Naive thymus-derived CD8-positive, alpha-beta T cell (primary cell): ENCODE data around the gene HSF5. TPM values are rescaled to one million over a fixed set of nuclear protein-coding genes. Genes with fewer than 3 reads are reported as not detected.
A peak's percentile ranks its signal among the peaks of the same experiment; 100 is the strongest.

Experiments
- ATAC-seq, 2 donors: fragments of 150-1000 bp; cut with Tn5 transposase in 1 of 2; sonication (Bioruptor Pico), chemical (Tn5 transposase) in 1 of 2; 1 replicate in 1 of 2; 2 replicates in 1 of 2; pipeline ENCODE4 v1.10.0; 2021; ENCODE audit warnings: mild to moderate bottlenecking in 2 of 2, moderate library complexity in 2 of 2
- POLR2A ChIA-PET: fragments of 350-600 bp; sonication (Branson Sonifier 250); formaldehyde crosslinking; loops from one replicate; lab custom pipeline; 2021; ENCODE audit warnings: antibody characterized with exemption; lab: Charles Lee
- DNase-seq, 10 donors: peaks; one replicate each; pipeline versions ENCODE4 v3.0.0 to v3.0.0-alpha.2; 2020 to 2022
- H3K27ac Mint-ChIP-seq, 10 donors: one replicate each; pipeline ENCODE4 v1.8.0; 2020 to 2022; ENCODE audit warnings: mild to moderate bottlenecking in 10 of 10, mixed read lengths in 10 of 10, moderate library complexity in 4 of 10, inconsistent platforms in 1 of 10
- H3K27me3 Mint-ChIP-seq, 5 donors: one replicate each; pipeline ENCODE4 v1.8.0; 2021 to 2022; ENCODE audit warnings: mixed read lengths in 5 of 5
- H3K36me3 Mint-ChIP-seq, 3 donors: one replicate each; pipeline ENCODE4 v1.8.0; 2020 to 2022; ENCODE audit warnings: mixed read lengths in 3 of 3, mild to moderate bottlenecking in 2 of 3, inconsistent platforms in 1 of 3
- H3K4me1 Mint-ChIP-seq, 4 donors: one replicate each; pipeline ENCODE4 v1.8.0; 2021 to 2022; ENCODE audit warnings: mixed read lengths in 4 of 4
- H3K4me3 Mint-ChIP-seq, 10 donors: one replicate each; pipeline ENCODE4 v1.8.0; 2020 to 2022; ENCODE audit warnings: mild to moderate bottlenecking in 10 of 10, mixed read lengths in 10 of 10, moderate library complexity in 6 of 10, inconsistent platforms in 1 of 10
- H3K9me3 Mint-ChIP-seq, 9 donors: one replicate each; pipeline ENCODE4 v1.8.0; 2020 to 2022; ENCODE audit warnings: mixed read lengths in 9 of 9, mild to moderate bottlenecking in 3 of 9, inconsistent platforms in 1 of 9, moderate library complexity in 1 of 9
- polyA plus RNA-seq, 3 donors: library from polyadenylated mRNA; unstranded; fragments of 300-500 nt; fragmentation: Illumina TruSeq; gene quantifications; one replicate each; pipeline ENCODE4 v1.2.3, GENCODE V29; 2021
- total RNA-seq, 8 experiments: library from RNA in 2 of 8; stranded (reverse) in 2 of 8; gene quantifications; one replicate each; pipeline ENCODE4 v1.2.3 and lab custom pipeline; 2021 to 2026

The HSF5 gene
- total and polyA plus RNA-seq, 5 experiments from 2014 or later: 0.14 to 3.0 (median 1.8) TPM

DNA sequence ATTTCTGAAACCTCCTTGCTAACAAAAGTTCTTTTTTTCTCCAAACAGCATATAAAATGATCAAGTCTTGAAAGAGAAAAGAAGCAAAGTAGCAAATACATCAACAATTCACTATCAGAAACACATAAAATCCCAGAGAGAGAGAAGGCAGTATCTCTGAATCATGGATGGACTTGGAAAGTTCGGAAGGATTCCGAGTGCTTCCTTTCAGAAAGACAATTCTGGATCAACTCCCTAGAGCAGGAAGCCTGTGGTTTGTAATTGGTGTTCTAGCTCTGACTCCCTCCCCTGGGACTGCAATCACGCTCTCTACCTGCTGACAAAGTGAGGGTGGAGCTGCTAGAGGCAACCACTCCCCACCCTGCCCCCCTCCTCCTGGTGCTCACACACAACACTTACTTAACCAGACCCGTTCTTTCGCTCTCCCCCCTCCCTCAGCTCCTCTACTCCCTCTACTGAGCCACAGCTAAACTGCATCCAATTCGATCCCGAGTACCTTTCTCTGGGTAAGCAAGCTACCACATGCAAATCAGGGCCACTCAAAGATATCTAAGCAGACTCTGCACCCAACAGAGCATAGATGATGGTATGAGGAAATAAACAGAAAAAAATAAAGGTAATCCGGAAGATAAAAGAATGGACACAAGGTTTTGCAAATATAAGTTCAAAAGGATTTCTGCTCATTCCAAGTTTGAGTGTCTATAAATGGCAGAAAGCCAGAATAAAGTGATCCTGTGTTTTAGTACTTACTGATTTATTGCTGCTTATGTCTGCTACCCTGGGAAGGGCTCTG, 70.7 kb downstream of the HSF5 start, which contains the start of gene RNF43:
TSS of gene RNF43 (minus strand) at position 235 of the 793 bp plus-strand sequence. CDS start 1,957 bp downstream, outside the sequence.
- Mint-ChIP-seq H3K9me3 (no peaks in the 10 kb centered on the region), H3K4me1 (peaks cover 3 to 15% (median 12%) of the 10 kb centered on the region in 4 donors), H3K4me3 (peak within 1 kb of the TSS in 2 of 10 donors; percentile 5 to 52), H3K27me3 (no peaks in the 10 kb centered on the region), H3K27ac (peak within 1 kb of the TSS in 8 of 10 donors; percentile 17 to 80 (median 64)), H3K36me3 (peaks cover 0 to 3% (median 0%) of the 10 kb centered on the region in 3 donors)
- ATAC-seq (peak; percentile 100), DNase-seq (peak; percentile 62 to 94 (median 86))
- POLR2A ChIA-PET: interaction anchor here (0.6 to 1.9 kb wide), 10 partner anchors 63 to 706 kb away, joined by 3 to 17 read pairs (median 7); partner anchors contain the start of genes SUPT4H1 and TSPOAP1

DNA sequence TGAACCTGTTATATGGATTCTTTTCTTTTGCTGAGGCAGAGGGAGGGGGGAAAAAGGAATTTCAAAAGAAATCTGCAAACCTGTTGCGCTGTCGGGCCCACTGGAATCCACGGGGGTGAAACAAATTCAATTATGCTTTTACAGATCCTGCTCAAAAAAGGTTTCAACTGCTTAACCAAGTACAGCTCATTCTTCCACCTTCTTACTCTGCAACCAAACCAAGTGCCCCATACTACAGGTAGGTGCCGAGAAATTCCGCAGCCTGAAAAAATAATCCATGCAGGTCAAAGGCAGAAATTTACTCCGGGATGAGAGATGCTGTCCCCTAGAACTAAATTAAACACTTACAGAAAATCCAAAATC, 71.3 kb downstream of the HSF5 start:
- no peaks in the 10 kb centered on the region for H3K27me3 Mint-ChIP-seq
- H3K36me3 Mint-ChIP-seq: peaks cover 0 to under 1% (median 0%) of the 10 kb centered on the region in 3 donors
- no peak for DNase-seq
- no peaks in the 10 kb centered on the region for H3K9me3 Mint-ChIP-seq
- peak overlapping the region in 6 of 10 donors; percentile 17 to 79 (median 55) for H3K27ac Mint-ChIP-seq
- H3K4me3 Mint-ChIP-seq: no peak overlapping the region
- POLR2A ChIA-PET: interaction anchor here (1.0 to 1.9 kb wide), 8 partner anchors 65 to 100 kb away, joined by 3 to 17 read pairs (median 12); partner anchors contain the start of genes SUPT4H1 and TSPOAP1
- no peak for ATAC-seq
- H3K4me1 Mint-ChIP-seq: peaks cover 3 to 15% (median 12%) of the 10 kb centered on the region in 4 donors

DNA sequence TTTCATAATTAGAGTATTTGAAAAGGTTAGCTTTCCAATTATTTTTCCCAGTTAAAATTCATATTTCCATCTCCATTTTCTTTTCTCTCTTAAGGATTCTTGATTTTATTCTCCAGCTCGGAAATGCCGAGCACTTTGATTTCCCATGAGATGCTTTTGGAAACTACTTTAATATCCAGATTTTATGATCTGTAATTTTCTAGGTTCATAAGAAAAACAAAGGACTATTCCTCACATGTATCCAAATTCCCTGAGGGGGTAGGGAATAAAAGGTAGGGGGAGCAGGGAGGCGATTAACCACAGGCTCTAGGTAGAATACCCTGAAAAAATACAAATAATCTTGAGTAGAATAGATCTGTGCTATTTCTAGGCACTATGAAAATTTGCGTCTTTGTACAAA, 71.8 kb downstream of the HSF5 start:
- DNase-seq: no peak
- Mint-ChIP-seq H3K4me3 (no peak overlapping the region), H3K36me3 (peaks cover 0 to 4% (median 0%) of the 10 kb centered on the region in 3 donors), H3K4me1 (peaks cover 3 to 15% (median 12%) of the 10 kb centered on the region in 4 donors), H3K9me3 (no peaks in the 10 kb centered on the region), H3K27me3 (no peaks in the 10 kb centered on the region), H3K27ac (peak overlapping the region in 2 of 10 donors; percentile 3 to 15)
- no peak for ATAC-seq
- POLR2A ChIA-PET: interaction anchor here (0.9 to 1.9 kb wide), 3 partner anchors 64 to 98 kb away, joined by 3 to 17 read pairs (median 5); partner anchors contain the start of gene SUPT4H1

DNA sequence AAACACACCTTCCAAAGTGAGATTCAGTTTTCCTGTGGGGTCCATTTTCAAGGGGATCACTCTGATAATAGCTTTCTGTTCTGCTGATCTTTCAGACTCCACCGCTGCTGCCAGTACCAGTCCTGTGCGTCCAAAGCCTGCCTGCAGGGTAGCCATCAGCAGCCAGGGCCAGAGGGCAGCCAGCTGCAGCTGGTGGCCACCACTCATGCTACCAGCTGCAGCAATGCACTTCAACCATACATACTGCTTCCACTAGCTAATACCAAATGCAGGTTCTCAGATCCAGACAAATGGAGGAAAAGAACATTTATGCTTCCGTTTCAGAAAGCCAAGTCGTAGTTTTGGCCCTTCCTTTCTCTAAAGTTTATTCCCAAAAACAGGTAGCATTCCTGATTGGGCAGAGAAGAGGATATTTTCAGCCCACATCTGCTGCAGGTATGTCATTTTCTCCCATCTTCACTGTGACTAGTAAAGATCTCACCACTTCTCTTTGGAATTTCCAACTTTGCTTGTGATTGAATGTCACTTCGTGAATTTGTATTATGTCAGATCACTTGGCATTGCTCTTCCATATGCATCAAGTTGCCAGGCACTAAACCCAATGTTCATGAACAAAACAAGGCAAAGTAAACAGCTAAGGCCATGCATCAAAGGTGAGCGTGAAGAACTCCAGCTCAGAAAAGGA, 72.7 kb downstream of the HSF5 start:
- no peaks in the 10 kb centered on the region for H3K9me3 Mint-ChIP-seq
- POLR2A ChIA-PET: interaction anchor here (0.9 to 1.9 kb wide), 3 partner anchors 63 to 98 kb away, joined by 3 to 5 read pairs (median 3); partner anchors contain the start of gene SUPT4H1
- no peak for DNase-seq
- H3K27ac Mint-ChIP-seq: peak overlapping the region in 2 of 10 donors; percentile 16 to 70
- no peaks in the 10 kb centered on the region for H3K27me3 Mint-ChIP-seq
- no peak for ATAC-seq
- no peak overlapping the region for H3K4me3 Mint-ChIP-seq
- H3K36me3 Mint-ChIP-seq: peaks cover 0 to 4% (median 0%) of the 10 kb centered on the region in 3 donors
- peaks cover 3 to 15% (median 12%) of the 10 kb centered on the region in 4 donors for H3K4me1 Mint-ChIP-seq

DNA sequence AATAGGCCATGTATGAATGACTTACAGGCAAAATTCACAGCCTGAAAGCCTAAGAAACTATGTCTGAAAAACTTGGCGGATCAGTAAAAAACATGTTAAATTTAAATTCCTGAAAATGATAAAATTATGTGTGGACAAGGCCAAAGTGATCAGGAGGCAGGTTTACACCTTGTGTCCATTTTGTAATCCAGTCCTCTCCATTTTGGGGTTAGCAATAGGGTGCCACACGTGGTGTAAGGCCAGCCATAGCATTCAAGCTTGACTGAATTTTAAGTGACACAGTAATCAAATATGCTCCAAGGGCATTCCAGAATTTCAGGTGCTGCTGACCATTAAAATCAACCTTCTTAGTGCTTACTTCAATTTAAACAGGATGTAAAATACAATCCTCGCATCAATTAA, 73.6 kb downstream of the HSF5 start:
- peaks cover 0 to 4% (median 0%) of the 10 kb centered on the region in 3 donors for H3K36me3 Mint-ChIP-seq
- DNase-seq: no peak
- H3K4me3 Mint-ChIP-seq: no peak overlapping the region
- no peaks in the 10 kb centered on the region for H3K27me3 Mint-ChIP-seq
- peaks cover 3 to 15% (median 12%) of the 10 kb centered on the region in 4 donors for H3K4me1 Mint-ChIP-seq
- H3K9me3 Mint-ChIP-seq: no peaks in the 10 kb centered on the region
- POLR2A ChIA-PET: interaction anchor here (1.1 kb wide), 1 partner anchor 97 kb away, joined by 3 read pairs; no protein-coding TSS in a partner anchor
- no peak overlapping the region for H3K27ac Mint-ChIP-seq
- ATAC-seq: no peak

DNA sequence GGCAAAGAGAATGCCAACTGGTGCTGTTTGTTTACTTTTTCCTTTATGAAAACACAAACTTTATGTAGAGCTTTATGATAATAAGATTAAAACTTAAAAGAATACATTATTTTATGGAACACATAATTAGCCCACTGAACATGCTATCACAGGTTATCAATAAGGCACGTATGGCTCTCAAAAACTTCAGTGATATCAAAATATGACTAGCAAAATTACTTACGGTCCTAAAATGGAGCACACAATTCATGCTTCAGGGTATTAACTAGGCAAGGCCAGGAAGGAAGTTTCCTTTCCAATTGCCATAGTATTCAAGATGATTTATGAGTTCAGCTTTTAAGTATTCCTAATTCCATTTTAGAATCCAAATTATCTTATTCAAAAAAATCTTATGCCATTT, 74.5 kb downstream of the HSF5 start:
- POLR2A ChIA-PET: no interaction called here
- no peaks in the 10 kb centered on the region for H3K9me3 Mint-ChIP-seq
- no peaks in the 10 kb centered on the region for H3K27me3 Mint-ChIP-seq
- no peak for ATAC-seq
- H3K4me1 Mint-ChIP-seq: peaks cover 3 to 15% (median 12%) of the 10 kb centered on the region in 4 donors
- H3K36me3 Mint-ChIP-seq: peaks cover 0 to 4% (median 0%) of the 10 kb centered on the region in 3 donors
- H3K27ac Mint-ChIP-seq: no peak overlapping the region
- DNase-seq: no peak
- no peak overlapping the region for H3K4me3 Mint-ChIP-seq

DNA sequence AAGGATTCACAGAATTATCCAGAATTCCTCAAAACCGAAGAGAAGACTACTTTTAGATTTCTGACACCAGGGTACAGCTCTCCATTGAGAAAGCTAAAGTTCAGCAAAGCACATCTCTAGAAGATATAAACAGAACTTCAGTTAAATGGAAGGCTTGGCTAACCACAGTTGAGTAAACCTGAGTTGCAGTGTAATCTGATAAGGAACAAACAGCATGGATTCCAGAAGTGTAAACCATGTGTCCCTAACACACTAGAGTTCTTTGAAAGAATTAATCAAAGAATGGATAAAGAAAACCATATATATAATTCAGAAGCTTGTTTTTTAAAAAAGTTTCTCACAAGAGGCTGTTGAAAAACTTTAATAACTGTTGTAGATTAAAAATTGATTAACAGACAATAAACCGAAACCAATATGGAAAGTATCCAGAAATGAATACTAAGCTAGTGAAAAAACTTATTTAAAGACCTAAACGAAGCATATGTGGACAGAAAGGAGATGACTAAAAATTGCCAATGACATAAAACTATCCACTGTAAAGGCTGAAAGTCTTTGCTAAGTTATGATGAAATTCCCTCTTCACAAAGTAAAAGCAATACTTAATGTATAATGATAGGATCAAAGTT, 75.1 kb downstream of the HSF5 start:
- H3K27ac Mint-ChIP-seq: no peak overlapping the region
- H3K4me1 Mint-ChIP-seq: peaks cover 3 to 12% (median 11%) of the 10 kb centered on the region in 4 donors
- H3K4me3 Mint-ChIP-seq: no peak overlapping the region
- no peaks in the 10 kb centered on the region for H3K27me3 Mint-ChIP-seq
- no peak for DNase-seq
- H3K36me3 Mint-ChIP-seq: peaks cover 0 to 4% (median 0%) of the 10 kb centered on the region in 3 donors
- H3K9me3 Mint-ChIP-seq: no peaks in the 10 kb centered on the region
- no peak for ATAC-seq
- POLR2A ChIA-PET: no interaction called here

DNA sequence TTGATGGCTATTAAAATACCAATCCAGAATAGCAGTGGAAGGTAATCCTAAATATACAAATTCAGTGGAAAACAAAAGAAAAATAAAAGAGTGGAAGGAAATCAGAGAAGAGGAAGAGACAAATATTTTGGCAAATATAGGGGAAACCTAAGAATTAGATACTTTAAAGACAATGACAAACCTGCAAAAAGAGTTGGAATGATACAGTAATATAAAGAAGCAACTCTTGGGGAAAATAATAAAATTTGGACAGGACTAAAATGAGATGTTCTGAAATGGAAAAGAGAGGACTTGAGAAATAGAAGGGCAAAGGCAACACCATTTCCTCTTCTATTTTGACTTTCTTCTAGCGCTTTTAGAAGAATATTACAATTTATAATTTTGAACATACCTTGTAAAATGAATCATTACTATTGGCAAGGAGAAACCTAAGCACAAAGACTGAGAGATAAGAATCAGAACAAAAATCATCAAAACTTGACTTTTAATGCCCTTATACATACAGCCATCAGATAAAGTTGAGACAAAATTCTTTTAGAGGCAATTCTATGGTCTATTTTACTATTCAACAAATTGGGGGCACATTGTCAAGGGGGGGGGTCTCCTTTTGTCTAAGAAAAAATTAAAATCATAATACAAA, 76.0 kb downstream of the HSF5 start:
- no peak for ATAC-seq
- H3K4me1 Mint-ChIP-seq: peaks cover 0 to 3% (median 3%) of the 10 kb centered on the region in 4 donors
- no peaks in the 10 kb centered on the region for H3K9me3 Mint-ChIP-seq
- DNase-seq: no peak
- H3K27me3 Mint-ChIP-seq: no peaks in the 10 kb centered on the region
- H3K27ac Mint-ChIP-seq: peak overlapping the region in 2 of 10 donors; percentile 27 to 43
- no peak overlapping the region for H3K4me3 Mint-ChIP-seq
- peaks cover 0 to 4% (median 0%) of the 10 kb centered on the region in 3 donors for H3K36me3 Mint-ChIP-seq
- POLR2A ChIA-PET: no interaction called here

DNA sequence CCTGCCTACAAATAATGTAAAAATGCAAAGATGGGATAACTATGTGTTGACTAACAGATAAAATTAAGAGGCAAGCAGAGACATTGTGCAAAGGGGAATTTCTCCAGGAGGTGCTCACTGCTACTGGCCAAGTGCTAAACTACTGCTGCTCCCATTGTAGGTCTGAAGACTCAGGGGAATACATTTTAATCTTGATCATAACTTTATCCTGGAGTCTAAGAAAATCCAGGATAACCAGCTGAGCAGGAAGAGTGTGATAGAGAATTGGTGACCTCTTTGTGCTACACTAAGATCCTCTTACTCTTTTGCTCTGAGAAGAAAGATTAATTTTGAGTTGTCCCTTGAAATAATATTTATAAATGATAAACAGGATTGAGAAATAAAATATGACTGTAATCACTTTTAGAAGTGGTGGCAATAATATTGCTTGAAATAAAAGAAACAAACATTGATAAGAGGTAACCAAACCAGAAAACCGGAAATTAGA, 76.8 kb downstream of the HSF5 start:
- Mint-ChIP-seq H3K36me3 (peaks cover 0 to 4% (median 0%) of the 10 kb centered on the region in 3 donors), H3K9me3 (no peaks in the 10 kb centered on the region), H3K27me3 (no peaks in the 10 kb centered on the region), H3K27ac (no peak overlapping the region), H3K4me3 (no peak overlapping the region), H3K4me1 (no peaks in the 10 kb centered on the region)
- no peak for DNase-seq
- no peak for ATAC-seq
- POLR2A ChIA-PET: no interaction called here

DNA sequence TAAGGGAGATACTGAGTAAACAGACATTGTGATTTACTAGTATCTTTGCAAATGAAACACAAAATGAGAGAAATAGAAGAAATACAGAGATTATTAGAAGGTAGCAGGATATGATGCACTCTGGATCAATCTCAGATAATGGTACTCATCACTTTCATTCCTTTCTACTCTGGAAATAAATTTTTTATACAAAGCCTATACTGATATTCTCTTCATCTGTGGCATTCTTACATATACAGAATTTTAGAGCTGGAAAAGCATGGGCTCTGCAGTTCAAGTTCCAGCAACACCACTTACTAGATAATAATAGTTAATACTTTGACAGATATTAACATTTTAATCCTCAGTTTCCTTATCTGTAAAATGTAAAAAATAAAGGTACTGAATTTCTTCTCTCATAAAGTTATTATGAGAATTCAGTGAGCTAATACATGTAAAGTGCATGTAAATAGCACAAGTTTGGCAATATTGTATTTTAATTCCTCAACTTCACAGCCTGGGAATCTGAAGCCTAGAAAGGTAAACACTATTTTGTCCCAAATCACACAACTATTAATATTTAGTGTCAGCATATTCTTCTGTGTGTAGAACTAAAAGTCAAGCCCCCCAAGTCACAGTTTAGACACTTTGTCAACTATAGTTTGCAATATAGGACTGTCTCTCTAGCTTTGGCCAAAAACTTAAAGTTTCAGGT, 77.3 kb downstream of the HSF5 start:
- POLR2A ChIA-PET: no interaction called here
- DNase-seq (no peak), ATAC-seq (no peak)
- Mint-ChIP-seq H3K27me3 (no peaks in the 10 kb centered on the region), H3K4me3 (no peak overlapping the region), H3K4me1 (no peaks in the 10 kb centered on the region), H3K36me3 (peaks cover 0 to 4% (median 0%) of the 10 kb centered on the region in 3 donors), H3K9me3 (no peaks in the 10 kb centered on the region), H3K27ac (no peak overlapping the region)

DNA sequence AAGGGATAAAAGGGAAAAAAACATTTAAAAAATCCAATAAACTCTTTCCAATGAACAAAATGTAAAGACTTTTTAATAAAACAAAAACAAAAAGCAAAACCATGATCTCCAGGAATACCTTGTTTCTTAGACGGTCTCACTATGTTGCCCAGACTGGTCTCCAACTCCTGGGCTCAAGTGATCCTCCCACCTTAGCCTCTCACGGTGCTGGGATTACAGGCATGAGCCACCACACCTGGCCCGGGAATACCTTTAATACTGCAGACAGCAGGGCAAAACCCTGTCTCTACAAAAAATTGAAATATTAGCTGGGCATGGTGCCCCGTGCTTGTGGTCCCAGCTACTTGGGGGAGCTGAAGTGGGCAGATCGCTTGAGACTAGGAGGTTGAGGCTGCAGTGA, 78.8 kb downstream of the HSF5 start:
- POLR2A ChIA-PET: no interaction called here
- DNase-seq (no peak), ATAC-seq (no peak)
- H3K4me3 Mint-ChIP-seq: no peak overlapping the region
- H3K4me1 Mint-ChIP-seq: no peaks in the 10 kb centered on the region
- no peak overlapping the region for H3K27ac Mint-ChIP-seq
- no peaks in the 10 kb centered on the region for H3K27me3 Mint-ChIP-seq
- H3K36me3 Mint-ChIP-seq: peaks cover 0 to 4% (median 0%) of the 10 kb centered on the region in 3 donors
- no peaks in the 10 kb centered on the region for H3K9me3 Mint-ChIP-seq
